Prostate gland (tissue), 2 donors: ENCODE results near the gene MED29. TPM values are rescaled to one million over a fixed set of nuclear protein-coding genes. Genes with fewer than 3 reads are reported as not detected.

ENCODE experiments used
- DNase-seq: peaks from one replicate; pipeline ENCODE4 v3.0.0-alpha.2; 2019; ENCODE audit warnings: low spot score
- H3K27ac ChIP-seq, 2 donors: fragments of 200-600 bp; sonication (generic); 2 replicates each; pipeline ENCODE4 v1.5.1; 2017 to 2019
- H3K27me3 ChIP-seq: fragments of 200-600 bp; sonication (generic); replicated peaks from 2 replicates; pipeline ENCODE4 v1.5.1; 2019; ENCODE audit not compliant: insufficient read depth
- H3K36me3 ChIP-seq, 2 donors: fragments of 200-600 bp; sonication (generic); 1 replicate in 1 of 2; 2 replicates in 1 of 2; pipeline versions ENCODE4 v1.5.1 to v1.8.1; 2017 to 2019
- H3K4me1 ChIP-seq: fragments of 200-600 bp; sonication (generic); replicated peaks from 2 replicates; pipeline ENCODE4 v1.5.1; 2019
- H3K4me3 ChIP-seq, 2 donors: fragments of 200-600 bp; sonication (generic); 2 replicates each; pipeline ENCODE4 v1.5.1; 2017 to 2019
- H3K9me3 ChIP-seq: fragments of 200-600 bp; sonication (generic); 2 replicates; pipeline ENCODE4 v1.5.1; 2017
- CTCF ChIP-seq, 4 experiments: fragments of 200-600 bp in 2 of 4; fragments of 450-650 bp in 2 of 4; sonication (generic) in 2 of 4; IDR thresholded peaks; 1 replicate in 3 of 4; 2 replicates in 1 of 4; pipeline ENCODE4 v1.5.1; 2016 to 2019; ENCODE audit warnings: antibody characterized with exemption in 4 of 4, mild to moderate bottlenecking in 2 of 4, moderate library complexity in 2 of 4
- POLR2A ChIP-seq: fragments of 450-650 bp; IDR thresholded peaks from one replicate; pipeline ENCODE4 v1.6.1; 2016; ENCODE audit warnings: antibody characterized with exemption, mild to moderate bottlenecking
- POLR2AphosphoS5 ChIP-seq: sonication (generic); formaldehyde crosslinking; IDR thresholded peaks from one replicate; pipeline ENCODE4 v1.6.1; 2017; ENCODE audit warnings: antibody characterized with exemption
- whole genome bisulfite sequencing: methylation state at CpG from one replicate; pipeline ENCODE4 v1.1.5; 2018; 5-methylcytosine and 5-hydroxymethylcytosine counted together
- intact Hi-C: fragments of 100-400 bp; cut with DNase I; formaldehyde crosslinking; loops from one replicate; pipeline ENCODE4 v1.14.2; 2022
- total RNA-seq, 2 donors: library from RNA; depleted of rRNA; stranded (reverse); fragments of >200 nt; gene quantifications; one replicate each; pipeline ENCODE4 v1.1.0, GENCODE V29; 2016

MED29 gene
- total RNA-seq, 2 donors from 2014 or later: 50.2 to 56.4 TPM

- DNase-seq: no peak
- intact Hi-C loops: no loop called here
- 25% methylated on average over 19 of the region's 23 CpGs for WGBS
Measured at GRCh38 chr19:39428283-39429112, 37.3 kb downstream of the MED29 start.

GRCh38 chr19:39430675-39431593, 39.8 kb downstream of the MED29 start:
- no peak for DNase-seq
- TF ChIP-seq POLR2AphosphoS5 (peak; percentile 72), CTCF (IDR thresholded peaks at IDR 0.05) (no peak)
- peaks cover 11% of the 10 kb centered on the region for H3K4me1 ChIP-seq

More at GRCh38 chr19:39428283-39429112, 37.3 kb downstream of the MED29 start:
- no peaks in the 10 kb centered on the region for H3K27me3 ChIP-seq
- peaks cover 9 to 17% of the 10 kb centered on the region in 2 donors for H3K36me3 ChIP-seq
- no peaks in the 10 kb centered on the region for H3K9me3 ChIP-seq
- H3K27ac ChIP-seq: peak overlapping the region; percentile 39 to 64
- no peak overlapping the region for H3K4me3 ChIP-seq
- no peak for TF ChIP-seq CTCF (IDR thresholded peaks at IDR 0.05)
- no peak for TF ChIP-seq POLR2A
- TF ChIP-seq POLR2AphosphoS5: no peak
- H3K4me1 ChIP-seq: no peaks in the 10 kb centered on the region

GRCh38 chr19:39432677-39433025, 41.5 kb downstream of the MED29 start:
- intact Hi-C loops: no loop called here
- H3K36me3 ChIP-seq: peaks cover 15 to 21% of the 10 kb centered on the region in 2 donors
- 91% methylated on average over 8 of the region's 8 CpGs for WGBS
- H3K27ac ChIP-seq: no peak overlapping the region
- H3K27me3 ChIP-seq: no peaks in the 10 kb centered on the region
- no peak overlapping the region for H3K4me3 ChIP-seq
- H3K4me1 ChIP-seq: peaks cover 16% of the 10 kb centered on the region
- DNase-seq: no peak
- TF ChIP-seq POLR2AphosphoS5: no peak
- no peak for TF ChIP-seq POLR2A
- no peak for TF ChIP-seq CTCF (IDR thresholded peaks at IDR 0.05)
- H3K9me3 ChIP-seq: no peaks in the 10 kb centered on the region

More at GRCh38 chr19:39430675-39431593, 39.8 kb downstream of the MED29 start:
- H3K4me3 ChIP-seq: no peak overlapping the region
- H3K36me3 ChIP-seq: peaks cover 15 to 21% of the 10 kb centered on the region in 2 donors
- no peaks in the 10 kb centered on the region for H3K27me3 ChIP-seq
- 63% methylated on average over 25 of the region's 25 CpGs for WGBS
- intact Hi-C loops: no loop called here
- H3K9me3 ChIP-seq: no peaks in the 10 kb centered on the region
- H3K27ac ChIP-seq: peak overlapping the region; percentile 30 to 67

- intact Hi-C loops: no loop called here
- Histone ChIP-seq H3K27me3 (no peaks in the 10 kb centered on the region), H3K4me3 (no peak overlapping the region), H3K36me3 (peaks cover 15 to 21% of the 10 kb centered on the region in 2 donors), H3K27ac (no peak overlapping the region), H3K9me3 (no peaks in the 10 kb centered on the region), H3K4me1 (peaks cover 16% of the 10 kb centered on the region)
- WGBS: 94% methylated on average over 8 of the region's 8 CpGs
- DNase-seq: no peak
- no peak for TF ChIP-seq CTCF (IDR thresholded peaks at IDR 0.05)
- no peak for TF ChIP-seq POLR2AphosphoS5
- TF ChIP-seq POLR2A: no peak
Measured at GRCh38 chr19:39433480-39434079, 42.4 kb downstream of the MED29 start.
